Stimulated activated CD4-positive, alpha-beta T cell treated with anti-CD3 and anti-CD28 coated beads, Interleukin-4, amount 100 ng/mL, for 48 hours (primary cell): ENCODE measurements around the gene CTNNBL1.
"Not testable (repeated sequence)": the region's sequence is repeated elsewhere in the genome, so short reads cannot be mapped to it uniquely, and the experiment has no call there.

Experiments used
- DNase-seq, 2 donors: peaks; one replicate each; pipeline ENCODE4 v3.0.0-alpha.2; 2020; ENCODE audit warnings: low read depth in 2 of 2

The CTNNBL1 gene

GRCh38 chr20:37677969-37678861 lies 15.6 kb upstream of the CTNNBL1 start:
- DNase-seq: no peak

GRCh38 chr20:37679751-37680150 lies 14.1 kb upstream of the CTNNBL1 start:
- DNase-seq: not testable (repeated sequence)

- no peak for DNase-seq
These were observed 13.4 kb upstream of the CTNNBL1 start for GRCh38 chr20:37680420-37680819.

GRCh38 chr20:37681384-37682112 lies 12.3 kb upstream of the CTNNBL1 start:
- DNase-seq: no peak

- not testable (repeated sequence) for DNase-seq
These were observed 10.7 kb upstream of the CTNNBL1 start for GRCh38 chr20:37683146-37683545.

GRCh38 chr20:37686762-37687477 lies 6.9 kb upstream of the CTNNBL1 start:
- no peak for DNase-seq

GRCh38 chr20:37687478-37687805 lies 6.4 kb upstream of the CTNNBL1 start:
- no peak for DNase-seq

GRCh38 chr20:37688093-37688492 lies 5.7 kb upstream of the CTNNBL1 start:
- DNase-seq: no peak

- DNase-seq: no peak
These were observed 3.0 kb upstream of the CTNNBL1 start for GRCh38 chr20:37690626-37691369.

- DNase-seq: no peak
These were observed 1.2 kb upstream of the CTNNBL1 start for GRCh38 chr20:37692459-37693166.

GRCh38 chr20:37693242-37693634 lies 592 bp upstream of the CTNNBL1 start:
- no peak for DNase-seq

GRCh38 chr20:37695684-37696342 lies 2.0 kb downstream of the CTNNBL1 start:
- no peak for DNase-seq

GRCh38 chr20:37697314-37697713 lies 3.5 kb downstream of the CTNNBL1 start:
- no peak for DNase-seq

GRCh38 chr20:37699202-37699601 lies 5.4 kb downstream of the CTNNBL1 start:
- no peak for DNase-seq

- no peak for DNase-seq
These were observed 6.5 kb downstream of the CTNNBL1 start for GRCh38 chr20:37700301-37700700.

- not testable (repeated sequence) for DNase-seq
These were observed 7.8 kb downstream of the CTNNBL1 start for GRCh38 chr20:37701676-37702075.

- DNase-seq: no peak
These were observed 8.7 kb downstream of the CTNNBL1 start for GRCh38 chr20:37702403-37703034.

GRCh38 chr20:37703035-37703845 lies 9.4 kb downstream of the CTNNBL1 start:
- no peak for DNase-seq

GRCh38 chr20:37704955-37705354 lies 11.1 kb downstream of the CTNNBL1 start:
- DNase-seq: no peak
